Ovary (tissue), 9 donors: ENCODE data around the gene TUBA3D. TPM values are rescaled to one million over a fixed set of nuclear protein-coding genes. Genes with fewer than 3 reads are reported as not detected.
A peak's percentile ranks its signal among the peaks of the same experiment; 100 is the strongest.
"Not testable (repeated sequence)": the region's sequence is repeated elsewhere in the genome, so short reads cannot be mapped to it uniquely, and the experiment has no call there.

ENCODE experiments used
- DNase-seq, 5 donors: peaks; one replicate each; pipeline ENCODE4 v3.0.0-alpha.2; 2019 to 2020
- H3K27ac ChIP-seq, 2 donors: fragments of 200-600 bp; one replicate each; pipeline versions ENCODE4 v1.5.1 to v1.8.0; 2019 to 2022
- H3K27me3 ChIP-seq: fragments of 200-600 bp; one replicate; pipeline ENCODE4 v1.8.0; 2022
- H3K36me3 ChIP-seq: fragments of 200-600 bp; sonication (generic); one replicate; pipeline ENCODE4 v1.5.1; 2019
- H3K4me1 ChIP-seq: one replicate; pipeline ENCODE4 v1.8.1; 2013; ENCODE audit warnings: mild to moderate bottlenecking, moderate library complexity; ENCODE audit not compliant: insufficient read depth
- H3K4me3 ChIP-seq: fragments of 200-600 bp; sonication (generic); one replicate; pipeline ENCODE4 v1.5.1; 2017
- H3K9me3 ChIP-seq, 2 donors: fragments of 200-600 bp in 1 of 2; sonication (generic) in 1 of 2; one replicate each; pipeline versions ENCODE4 v1.5.1 to v1.8.1; 2013 to 2019; ENCODE audit warnings: mild to moderate bottlenecking in 1 of 2, moderate library complexity in 1 of 2
- WGBS, 3 donors: extraction: QIAGEN DNeasy Blood & Tissue Kit in 1 of 3; methylation state at CpG; one replicate each; pipeline versions ENCODE4 v1.1.5 to v1.1.7; 2013 to 2017; 5-methylcytosine and 5-hydroxymethylcytosine counted together
- intact Hi-C, 4 donors: fragments of 100-400 bp; cut with DNase I; formaldehyde crosslinking; loops; one replicate each; pipeline versions ENCODE4 v1.11.0 to v1.15.1; 2022 to 2023
- polyA plus RNA-seq, 2 donors: library from polyadenylated mRNA; stranded (reverse); fragments of 200-250 nt in 1 of 2; fragments of 350-450 nt in 1 of 2; fragmentation: Illumina TruSeq in 1 of 2; extraction: RNeasy Lipid Tissue Mini Kit (QIAGEN cat#74804) in 1 of 2; gene quantifications; one replicate each; pipeline ENCODE4 v1.2.3, GENCODE V29; 2013 to 2014
- total RNA-seq, 7 donors: library from RNA; depleted of rRNA in 2 of 7; stranded (reverse); fragments of >200 nt in 2 of 7; fragmentation: NEBNext Ultra II Directional in 3 of 7; extraction: Animal tissue kit (Norgen Biotek cat#: 25700) in 3 of 7; gene quantifications; one replicate each; pipeline versions ENCODE4 v1.1.0 to v1.2.4, GENCODE V29; 2016 to 2023
- donor health status: DM: no; HTN: no; CAD: no; lungs with moderate emphysema.
- donor health status: DM: no; HTN: no; CAD: no.
- donor health status: Bipolar disorder and iron deficiency.
- donor health status: DM: yes; HTN: yes; CAD: no.
- donor health status: DM: no; HTN: no; CAD: no.
- donor health status: DM: yes; HTN: yes; CAD: no.

TUBA3D gene
- total and polyA plus RNA-seq, 9 donors = 0.15 to 74.1 (median 0.38) TPM; not detected in 2

GRCh38 chr2:131478074-131478849 is 2.3 kb downstream of the TUBA3D start:
- peak in 3 of 5 donors; percentile 49 to 64 (median 57) for DNase-seq
- H3K27ac ChIP-seq, H3K27me3 ChIP-seq, intact Hi-C loops, H3K36me3 ChIP-seq, H3K9me3 ChIP-seq, H3K4me1 ChIP-seq, H3K4me3 ChIP-seq: not testable (repeated sequence)
- WGBS, 3 donors = 46 to 50% (median 47%) methylated on average over 12 to 15 of the region's 18 CpGs

GRCh38 chr2:131478850-131479461 is 3.0 kb downstream of the TUBA3D start:
- WGBS, 3 donors = 37 to 77% (median 71%) methylated on average over 9 of the region's 9 CpGs
- H3K4me3 ChIP-seq, H3K9me3 ChIP-seq, H3K27me3 ChIP-seq, DNase-seq, H3K36me3 ChIP-seq, H3K4me1 ChIP-seq, intact Hi-C loops, H3K27ac ChIP-seq: not testable (repeated sequence)

GRCh38 chr2:131480351-131480750 is 4.4 kb downstream of the TUBA3D start:
- 96 to 98% (median 98%) methylated on average over 15 to 20 of the region's 20 CpGs for WGBS, 3 donors

DNA sequence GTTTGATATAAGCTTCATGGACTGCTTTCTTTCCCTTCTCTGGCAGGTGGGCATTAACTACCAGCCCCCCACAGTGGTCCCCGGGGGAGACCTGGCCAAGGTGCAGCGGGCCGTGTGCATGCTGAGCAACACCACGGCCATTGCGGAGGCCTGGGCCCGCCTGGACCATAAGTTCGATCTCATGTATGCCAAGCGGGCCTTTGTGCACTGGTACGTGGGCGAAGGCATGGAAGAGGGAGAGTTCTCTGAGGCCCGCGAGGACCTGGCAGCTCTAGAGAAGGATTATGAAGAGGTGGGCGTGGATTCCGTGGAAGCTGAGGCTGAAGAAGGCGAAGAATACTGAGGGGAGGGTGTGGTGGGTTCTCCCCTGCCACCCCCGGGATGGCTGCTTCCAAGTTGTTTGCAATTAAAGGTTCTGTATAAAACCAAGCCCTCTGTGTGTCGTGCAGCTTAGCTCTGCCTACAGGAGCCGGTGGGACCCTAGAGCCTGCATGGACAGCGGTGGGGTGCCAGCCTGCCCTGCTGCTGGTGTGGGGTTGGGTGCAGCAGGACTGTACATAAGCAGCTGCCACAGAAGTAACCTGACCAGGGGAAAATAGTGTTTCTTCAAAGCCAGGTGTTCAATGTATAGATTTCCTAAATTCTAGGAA is 6.7 kb downstream of the TUBA3D start:
- H3K27me3 ChIP-seq, H3K27ac ChIP-seq, DNase-seq, H3K4me1 ChIP-seq, H3K9me3 ChIP-seq, intact Hi-C loops, H3K4me3 ChIP-seq, H3K36me3 ChIP-seq: not testable (repeated sequence)
- 92 to 95% (median 94%) methylated on average over 19 of the region's 19 CpGs for WGBS, 3 donors

More at GRCh38 chr2:131480351-131480750, 4.4 kb downstream of the TUBA3D start:
- H3K36me3 ChIP-seq, intact Hi-C loops, H3K27ac ChIP-seq, H3K9me3 ChIP-seq, H3K4me3 ChIP-seq, H3K4me1 ChIP-seq, DNase-seq, H3K27me3 ChIP-seq: not testable (repeated sequence)

- DNase-seq, H3K4me3 ChIP-seq, H3K36me3 ChIP-seq, H3K9me3 ChIP-seq, intact Hi-C loops, H3K4me1 ChIP-seq, H3K27me3 ChIP-seq, H3K27ac ChIP-seq: not testable (repeated sequence)
- WGBS, 3 donors = 89 to 93% (median 91%) methylated on average over 24 of the region's 24 CpGs
These were observed 8.3 kb downstream of the TUBA3D start for GRCh38 chr2:131483981-131484820.

DNA sequence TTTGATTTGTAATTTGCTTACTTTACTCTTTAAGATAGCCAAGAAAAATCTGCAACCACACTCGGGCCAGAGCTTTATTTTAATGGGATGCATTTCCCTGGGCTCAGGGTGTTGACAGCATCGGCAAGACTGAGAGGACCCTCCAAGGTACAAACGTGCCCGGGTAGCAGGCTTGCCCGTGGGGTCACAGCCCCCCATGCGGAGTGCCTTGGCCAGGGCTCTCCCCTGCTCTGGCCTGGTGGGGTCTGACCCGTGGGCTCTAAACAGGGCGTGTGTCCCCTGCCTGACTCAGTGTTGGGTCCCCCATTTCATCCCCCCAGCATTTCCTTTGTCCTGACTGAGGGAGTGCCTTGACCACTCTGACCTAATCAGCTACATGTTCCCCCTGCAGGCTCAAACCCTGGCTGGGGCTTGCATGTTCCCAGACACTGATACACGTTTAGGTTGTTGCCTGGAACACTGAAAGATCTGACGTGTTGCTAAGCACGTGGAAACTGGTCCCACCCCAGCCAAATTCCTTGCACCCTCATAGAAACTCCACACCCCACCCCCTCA is 9.1 kb downstream of the TUBA3D start:
- H3K27ac ChIP-seq, DNase-seq, H3K4me1 ChIP-seq, H3K36me3 ChIP-seq, H3K9me3 ChIP-seq, H3K4me3 ChIP-seq, H3K27me3 ChIP-seq: not testable (repeated sequence)
- intact Hi-C loops = loop anchor here in 1 of 4 donors (5.0 kb wide), 1 partner anchor 1298 kb away; no protein-coding TSS in a partner anchor
- WGBS, 3 donors = 79 to 80% (median 79%) methylated on average over 11 of the region's 11 CpGs

- intact Hi-C loops = loop anchor here in 1 of 4 donors (5.0 kb wide), 1 partner anchor 1299 kb away; no protein-coding TSS in a partner anchor
- WGBS, 3 donors = 91 to 93% (median 92%) methylated on average over 14 of the region's 14 CpGs
- H3K27ac ChIP-seq = not testable (repeated sequence)
These were observed 10.4 kb downstream of the TUBA3D start for GRCh38 chr2:131486201-131486902.

More at GRCh38 chr2:131486201-131486902, 10.4 kb downstream of the TUBA3D start:
- H3K27me3 ChIP-seq, H3K9me3 ChIP-seq, H3K4me3 ChIP-seq, H3K4me1 ChIP-seq, DNase-seq, H3K36me3 ChIP-seq: not testable (repeated sequence)
